NCI-H524 treated with DMSO at 0.1 percent for 48 hours (cell line): Measurements from ENCODE around the gene MRPL18.

Source experiments
- DNase-seq: peaks from one replicate; lab custom pipeline; 2025; lab: John Stamatoyannopoulos, UW

MRPL18 gene

DNA sequence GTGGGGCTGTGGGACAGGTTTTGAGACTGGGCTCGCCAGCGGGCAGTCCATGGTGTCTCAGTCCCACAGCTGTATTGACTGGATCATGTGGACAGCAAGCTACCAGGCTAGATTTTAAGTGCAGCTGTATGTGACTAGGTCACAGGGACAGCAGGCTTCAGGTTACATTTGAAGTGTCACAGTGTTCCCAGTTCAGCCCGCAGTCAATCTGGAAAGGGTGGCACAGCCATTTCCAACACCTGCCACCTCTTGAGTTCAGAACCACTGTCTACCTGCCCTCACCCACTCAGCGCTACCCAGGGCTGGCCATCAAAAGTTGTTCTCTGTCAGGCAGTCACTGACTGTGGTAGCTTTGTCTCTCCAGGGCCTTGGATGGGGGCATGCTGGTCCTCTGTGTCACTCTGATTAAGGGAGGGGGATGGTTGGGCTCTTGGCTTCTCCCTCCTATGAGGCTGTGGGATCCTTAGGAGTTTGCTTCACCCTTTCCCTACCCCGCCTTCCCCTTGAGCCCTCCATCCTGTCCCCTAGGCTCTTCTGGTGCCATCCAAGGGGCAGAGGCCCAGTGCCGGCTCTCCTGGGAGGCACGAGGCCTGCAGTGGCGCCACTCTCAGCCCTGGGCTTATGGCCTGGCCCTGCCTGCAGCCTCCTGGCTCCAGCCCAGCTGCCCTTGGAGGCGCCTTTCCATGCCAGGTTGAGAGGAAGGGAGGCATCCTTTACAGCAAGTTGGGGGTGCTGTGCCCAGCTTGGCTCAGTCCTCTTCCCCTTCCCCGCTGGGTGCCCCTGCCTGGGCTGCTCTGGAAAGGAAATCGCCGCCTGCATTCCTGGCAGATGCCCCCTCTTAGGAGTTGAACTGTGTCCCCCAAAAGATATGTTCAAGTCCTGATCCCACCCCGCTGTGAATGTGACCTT lies 54.7 kb downstream of the MRPL18 start:
- peak; percentile 29 for DNase-seq
